Colonic mucosa (tissue), 4 donors: ENCODE results near the gene MYO7B. TPM values are rescaled to one million over a fixed set of nuclear protein-coding genes. Genes with fewer than 3 reads are reported as not detected.

Source experiments
- DNase-seq: peaks from one replicate; pipeline ENCODE4 v3.0.0-alpha.2; 2020
- H3K27ac ChIP-seq: fragments of 200-600 bp; one replicate; pipeline ENCODE4 v1.8.0; 2021
- H3K27me3 ChIP-seq: fragments of 200-600 bp; one replicate; pipeline ENCODE4 v1.8.0; 2021
- H3K36me3 ChIP-seq: fragments of 200-600 bp; one replicate; pipeline ENCODE4 v1.8.0; 2021
- H3K4me1 ChIP-seq: fragments of 200-600 bp; one replicate; pipeline ENCODE4 v1.8.0; 2021; ENCODE audit warnings: mild to moderate bottlenecking
- H3K4me3 ChIP-seq: fragments of 200-600 bp; one replicate; pipeline ENCODE4 v1.8.0; 2021
- H3K9ac ChIP-seq, 2 donors: one replicate each; pipeline ENCODE4 v1.7.0; 2013; ENCODE audit warnings: control low read depth in 2 of 2, low read depth in 2 of 2, low read length in 2 of 2
- H3K9me3 ChIP-seq: fragments of 200-600 bp; one replicate; pipeline ENCODE4 v1.8.0; 2021
- CTCF ChIP-seq: fragments of 200-600 bp; IDR thresholded peaks from one replicate; pipeline ENCODE4 v1.8.0; 2022; ENCODE audit warnings: antibody characterized with exemption, mild to moderate bottlenecking
- intact Hi-C: fragments of 100-400 bp; cut with DNase I; formaldehyde crosslinking; loops from one replicate; pipeline ENCODE4 v1.14.1; 2022
- total RNA-seq, 2 donors: library from RNA; stranded (reverse); fragmentation: NEBNext Ultra II Directional in 1 of 2; extraction: Animal tissue kit (Norgen Biotek cat#: 25700) in 1 of 2; gene quantifications; one replicate each; pipeline ENCODE4 v1.2.1, GENCODE V29; 2021
- donor health status: healthy.
- donor health status: DM: no; HTN: no; CAD: no.
- donor health status: DM: no; HTN: no; CAD: no.

MYO7B gene
- total RNA-seq, 2 donors from 2014 or later = 159 to 218 TPM

GRCh38 chr2:127558911-127559310 lies 23.4 kb downstream of the MYO7B start:
- Histone ChIP-seq H3K9ac (no peak overlapping the region), H3K9me3 (no peaks in the 10 kb centered on the region), H3K27ac (no peak overlapping the region), H3K4me1 (no peaks in the 10 kb centered on the region), H3K36me3 (no peaks in the 10 kb centered on the region), H3K27me3 (no peaks in the 10 kb centered on the region), H3K4me3 (no peak overlapping the region)
- no peak for DNase-seq
- no peak for TF ChIP-seq CTCF
- intact Hi-C loops = no loop called here

- no peak for TF ChIP-seq CTCF
- Histone ChIP-seq H3K36me3 (no peaks in the 10 kb centered on the region), H3K9ac (no peak overlapping the region), H3K27ac (no peak overlapping the region), H3K9me3 (no peaks in the 10 kb centered on the region), H3K4me1 (no peaks in the 10 kb centered on the region), H3K4me3 (no peak overlapping the region), H3K27me3 (no peaks in the 10 kb centered on the region)
- intact Hi-C loops = no loop called here
- DNase-seq = no peak
Observed at GRCh38 chr2:127559454-127559853, 24.0 kb downstream of the MYO7B start.

- no peak for TF ChIP-seq CTCF
- Histone ChIP-seq H3K9ac (no peak overlapping the region), H3K27ac (no peak overlapping the region), H3K9me3 (no peaks in the 10 kb centered on the region), H3K27me3 (no peaks in the 10 kb centered on the region), H3K4me3 (no peak overlapping the region), H3K4me1 (no peaks in the 10 kb centered on the region), H3K36me3 (no peaks in the 10 kb centered on the region)
- intact Hi-C loops = no loop called here
- DNase-seq = no peak
Observed at GRCh38 chr2:127560201-127560930, 24.9 kb downstream of the MYO7B start.

- no peaks in the 10 kb centered on the region for H3K4me1 ChIP-seq
- TF ChIP-seq CTCF = no peak
- no peak overlapping the region for H3K27ac ChIP-seq
- no peaks in the 10 kb centered on the region for H3K9me3 ChIP-seq
- H3K9ac ChIP-seq = no peak overlapping the region
- intact Hi-C loops = no loop called here
- no peaks in the 10 kb centered on the region for H3K27me3 ChIP-seq
- H3K36me3 ChIP-seq = no peaks in the 10 kb centered on the region
- DNase-seq = no peak
- no peak overlapping the region for H3K4me3 ChIP-seq
Observed at GRCh38 chr2:127560931-127561280, 25.4 kb downstream of the MYO7B start.

GRCh38 chr2:127561371-127561770 lies 25.9 kb downstream of the MYO7B start:
- no peaks in the 10 kb centered on the region for H3K36me3 ChIP-seq
- DNase-seq = no peak
- no peaks in the 10 kb centered on the region for H3K9me3 ChIP-seq
- no peak overlapping the region for H3K9ac ChIP-seq
- H3K4me3 ChIP-seq = no peak overlapping the region
- no peak for TF ChIP-seq CTCF
- H3K27ac ChIP-seq = no peak overlapping the region
- intact Hi-C loops = no loop called here
- no peaks in the 10 kb centered on the region for H3K4me1 ChIP-seq
- H3K27me3 ChIP-seq = no peaks in the 10 kb centered on the region
